ENCODE results near the gene KCNJ5.
A peak's percentile ranks its signal among the peaks of the same experiment; 100 is the strongest.

Gene KCNJ5

GRCh38 chr11:128953151-128953550 is 62.0 kb downstream of the KCNJ5 start:
- TF ChIP-seq CREB1 (IDR thresholded peaks at IDR 0.05; ENCODE audit: low read depth) (no peak), ZBTB7A (IDR thresholded peaks at IDR 0.05; ENCODE audit: low read depth) (no peak), RAD21 (IDR thresholded peaks at IDR 0.05; ENCODE audit: low read depth) (no peak), TAF1 (IDR thresholded peaks at IDR 0.05; ENCODE audit: low read depth) (no peak), EGR1 (IDR thresholded peaks at IDR 0.05) (no peak)

- TF ChIP-seq EGR1 (IDR thresholded peaks at IDR 0.05), result no peak
- TF ChIP-seq CREB1 (IDR thresholded peaks at IDR 0.05; ENCODE audit: low read depth), result no peak
- TF ChIP-seq TEAD4 (IDR thresholded peaks at IDR 0.05), result no peak
- TF ChIP-seq MAX (IDR thresholded peaks at IDR 0.05), result no peak
- TF ChIP-seq USF1 (IDR thresholded peaks at IDR 0.05), result no peak
- TF ChIP-seq TCF12 (IDR thresholded peaks at IDR 0.05; ENCODE audit: low read depth), result no peak
- TF ChIP-seq NFIC (IDR thresholded peaks at IDR 0.05), result no peak
- no peak for TF ChIP-seq RAD21 (IDR thresholded peaks at IDR 0.05; ENCODE audit: low read depth)
- no peak for TF ChIP-seq YY1 (IDR thresholded peaks at IDR 0.05; ENCODE audit: low read depth)
- TF ChIP-seq FOXM1 (IDR thresholded peaks at IDR 0.05; ENCODE audit: borderline replicate concordance, low read depth), result no peak
- TF ChIP-seq TAF1 (IDR thresholded peaks at IDR 0.05; ENCODE audit: low read depth), result no peak
- no peak for TF ChIP-seq EP300 (IDR thresholded peaks at IDR 0.05; ENCODE audit: borderline replicate concordance)
- no peak for TF ChIP-seq ZBTB7A (IDR thresholded peaks at IDR 0.05; ENCODE audit: low read depth)
- no peak for TF ChIP-seq CEBPB (IDR thresholded peaks at IDR 0.05)
Observed at GRCh38 chr11:128955636-128956035, 64.5 kb downstream of the KCNJ5 start.

GRCh38 chr11:128956401-128957201 is 65.4 kb downstream of the KCNJ5 start:
- TF ChIP-seq EP300 (IDR thresholded peaks at IDR 0.05; ENCODE audit: borderline replicate concordance), result no peak
- peak; percentile 94 for TF ChIP-seq RAD21 (IDR thresholded peaks at IDR 0.05; ENCODE audit: low read depth)

- no peak for TF ChIP-seq TAF1 (IDR thresholded peaks at IDR 0.05; ENCODE audit: low read depth)
- TF ChIP-seq EGR1 (IDR thresholded peaks at IDR 0.05), result no peak
- TF ChIP-seq ZBTB7A (IDR thresholded peaks at IDR 0.05; ENCODE audit: low read depth), result no peak
- TF ChIP-seq NFIC (IDR thresholded peaks at IDR 0.05), result no peak
Observed at GRCh38 chr11:128957202-128957482, 66.0 kb downstream of the KCNJ5 start.

GRCh38 chr11:128961645-128962044 is 70.5 kb downstream of the KCNJ5 start:
- TF ChIP-seq YY1 (IDR thresholded peaks at IDR 0.05; ENCODE audit: low read depth) (no peak), NFIC (IDR thresholded peaks at IDR 0.05) (no peak), EP300 (IDR thresholded peaks at IDR 0.05; ENCODE audit: borderline replicate concordance) (no peak), CREB1 (IDR thresholded peaks at IDR 0.05; ENCODE audit: low read depth) (no peak), TCF12 (IDR thresholded peaks at IDR 0.05; ENCODE audit: low read depth) (no peak), FOXM1 (IDR thresholded peaks at IDR 0.05; ENCODE audit: borderline replicate concordance, low read depth) (no peak), MAX (IDR thresholded peaks at IDR 0.05) (no peak), CEBPB (IDR thresholded peaks at IDR 0.05) (no peak), USF1 (IDR thresholded peaks at IDR 0.05) (no peak), TAF1 (IDR thresholded peaks at IDR 0.05; ENCODE audit: low read depth) (no peak), EGR1 (IDR thresholded peaks at IDR 0.05) (no peak), REST (IDR thresholded peaks at IDR 0.05; ENCODE audit: low read depth) (no peak), RAD21 (IDR thresholded peaks at IDR 0.05; ENCODE audit: low read depth) (no peak), TEAD4 (IDR thresholded peaks at IDR 0.05) (no peak)

- no peak for TF ChIP-seq ZBTB7A (IDR thresholded peaks at IDR 0.05; ENCODE audit: low read depth)
- no peak for TF ChIP-seq REST (IDR thresholded peaks at IDR 0.05; ENCODE audit: low read depth)
- TF ChIP-seq CREB1 (IDR thresholded peaks at IDR 0.05; ENCODE audit: low read depth), result no peak
- no peak for TF ChIP-seq MAX (IDR thresholded peaks at IDR 0.05)
- no peak for TF ChIP-seq YY1 (IDR thresholded peaks at IDR 0.05; ENCODE audit: low read depth)
- TF ChIP-seq NFIC (IDR thresholded peaks at IDR 0.05), result no peak
- no peak for TF ChIP-seq RAD21 (IDR thresholded peaks at IDR 0.05; ENCODE audit: low read depth)
- no peak for TF ChIP-seq FOXM1 (IDR thresholded peaks at IDR 0.05; ENCODE audit: borderline replicate concordance, low read depth)
- no peak for TF ChIP-seq TAF1 (IDR thresholded peaks at IDR 0.05; ENCODE audit: low read depth)
- TF ChIP-seq TEAD4 (IDR thresholded peaks at IDR 0.05), result no peak
- TF ChIP-seq TCF12 (IDR thresholded peaks at IDR 0.05; ENCODE audit: low read depth), result no peak
- no peak for TF ChIP-seq USF1 (IDR thresholded peaks at IDR 0.05)
- no peak for TF ChIP-seq EGR1 (IDR thresholded peaks at IDR 0.05)
- TF ChIP-seq CEBPB (IDR thresholded peaks at IDR 0.05), result no peak
- TF ChIP-seq EP300 (IDR thresholded peaks at IDR 0.05; ENCODE audit: borderline replicate concordance), result no peak
Observed at GRCh38 chr11:128962896-128963295, 71.7 kb downstream of the KCNJ5 start.
